GM18520 (cell line): ENCODE data around the gene PPFIA3.
A peak's percentile ranks its signal among the peaks of the same experiment; 100 is the strongest.
"Not testable (repeated sequence)": the region's sequence is repeated elsewhere in the genome, so short reads cannot be mapped to it uniquely, and the experiment has no call there.

ENCODE experiments used
- ATAC-seq: cut with Tn5 transposase; IDR thresholded peaks from one replicate; pipeline ENCODE4 v1.9.1; 2021; ENCODE audit not compliant: unreplicated experiment

PPFIA3 gene

GRCh38 chr19:49123285-49123684 lies 3.9 kb downstream of the PPFIA3 start:
- ATAC-seq, result not testable (repeated sequence)

GRCh38 chr19:49125025-49125731 lies 5.8 kb downstream of the PPFIA3 start:
- no peak for ATAC-seq

- ATAC-seq, result no peak
These were observed 7.2 kb downstream of the PPFIA3 start for GRCh38 chr19:49126575-49126974.

GRCh38 chr19:49127225-49127624 lies 7.9 kb downstream of the PPFIA3 start:
- ATAC-seq, result not testable (repeated sequence)

GRCh38 chr19:49127674-49128544 lies 8.6 kb downstream of the PPFIA3 start:
- peak; percentile 69 for ATAC-seq

GRCh38 chr19:49128545-49129237 lies 9.3 kb downstream of the PPFIA3 start:
- ATAC-seq, result no peak

- ATAC-seq, result no peak
These were observed 9.9 kb downstream of the PPFIA3 start for GRCh38 chr19:49129238-49129583.

GRCh38 chr19:49130325-49130724 lies 11.0 kb downstream of the PPFIA3 start:
- ATAC-seq, result no peak

- ATAC-seq, result no peak
These were observed 13.7 kb downstream of the PPFIA3 start for GRCh38 chr19:49132974-49133609.

GRCh38 chr19:49133621-49134454 lies 14.5 kb downstream of the PPFIA3 start:
- ATAC-seq, result no peak

- ATAC-seq, result no peak
These were observed 16.3 kb downstream of the PPFIA3 start for GRCh38 chr19:49135686-49136085.

- ATAC-seq, result no peak
These were observed 17.4 kb downstream of the PPFIA3 start for GRCh38 chr19:49136771-49137171.

- ATAC-seq, result no peak
These were observed 21.6 kb downstream of the PPFIA3 start for GRCh38 chr19:49140951-49141350.

GRCh38 chr19:49141352-49141751 lies 22.0 kb downstream of the PPFIA3 start:
- ATAC-seq, result no peak

- no peak for ATAC-seq
These were observed 23.6 kb downstream of the PPFIA3 start for GRCh38 chr19:49142866-49143335.

- no peak for ATAC-seq
These were observed 26.4 kb downstream of the PPFIA3 start for GRCh38 chr19:49145573-49146407.

GRCh38 chr19:49146408-49146770 lies 27.0 kb downstream of the PPFIA3 start:
- not testable (repeated sequence) for ATAC-seq

- ATAC-seq, result no peak
These were observed 28.8 kb downstream of the PPFIA3 start for GRCh38 chr19:49148044-49148682.
